Stimulated activated CD4-positive, alpha-beta T cell treated with anti-CD3 and anti-CD28 coated beads, Interleukin-15, amount 100 ng/mL, for 1 hour (primary cell): ENCODE data around the gene PROKR2.

ENCODE experiments used
- DNase-seq, 2 donors: peaks; one replicate each; pipeline ENCODE4 v3.0.0-alpha.2; 2020; ENCODE audit warnings: low read depth in 1 of 2, low spot score in 1 of 2

Gene PROKR2

GRCh38 chr20:5316188-5317158, at the start of gene PROKR2:
Gene PROKR2, minus strand, starts transcription at chr20:5316954. Its CDS starts 2,585 bp downstream, at chr20:5314369.
- no peak for DNase-seq

- DNase-seq, result no peak
Measured at GRCh38 chr20:5364997-5365597, 48.3 kb upstream of the PROKR2 start.

- DNase-seq, result no peak
Measured at GRCh38 chr20:5364136-5364821, 47.5 kb upstream of the PROKR2 start.

DNA sequence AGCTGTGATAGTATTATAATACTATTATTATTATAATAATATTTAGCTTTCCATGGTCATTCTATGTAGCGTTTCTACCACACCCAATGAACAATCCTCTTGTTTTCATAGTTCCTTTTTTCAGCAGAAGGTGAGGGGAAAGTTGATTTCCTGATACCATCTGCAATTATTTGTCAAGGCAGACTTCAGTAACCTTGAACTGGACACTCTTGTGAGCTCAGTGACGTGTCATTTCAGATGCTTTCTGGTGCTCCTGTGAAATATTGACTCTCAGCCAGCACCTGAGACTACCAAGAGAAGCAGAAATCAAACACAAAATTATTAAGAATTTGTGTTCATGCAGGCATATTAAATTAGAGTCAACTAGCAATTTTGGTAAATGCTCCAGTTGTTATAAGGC, 46.0 kb upstream of the PROKR2 start:
- no peak for DNase-seq

- DNase-seq, result no peak
Measured at GRCh38 chr20:5361176-5361575, 44.4 kb upstream of the PROKR2 start.

GRCh38 chr20:5357946-5358345, 41.2 kb upstream of the PROKR2 start:
- DNase-seq, result no peak

DNA sequence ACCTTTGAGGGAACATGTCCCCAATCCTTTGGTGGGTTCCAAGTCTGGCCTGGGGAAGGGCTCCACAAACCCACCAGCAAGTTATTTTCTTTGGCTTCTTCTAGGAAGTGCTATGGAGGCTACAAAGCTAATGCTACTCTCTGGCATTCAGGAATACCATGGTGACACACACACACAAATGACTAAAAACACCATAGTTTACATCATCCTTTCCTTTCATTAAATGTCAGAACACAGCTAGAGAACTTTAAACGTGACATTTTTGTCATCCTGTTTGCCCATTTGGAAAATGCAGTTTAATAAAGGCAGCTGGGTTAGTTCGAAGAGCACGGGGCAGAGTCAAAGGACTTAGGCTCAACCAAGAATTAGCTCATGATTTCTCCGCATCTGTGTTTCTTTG, 40.2 kb upstream of the PROKR2 start:
- DNase-seq, result no peak

DNA sequence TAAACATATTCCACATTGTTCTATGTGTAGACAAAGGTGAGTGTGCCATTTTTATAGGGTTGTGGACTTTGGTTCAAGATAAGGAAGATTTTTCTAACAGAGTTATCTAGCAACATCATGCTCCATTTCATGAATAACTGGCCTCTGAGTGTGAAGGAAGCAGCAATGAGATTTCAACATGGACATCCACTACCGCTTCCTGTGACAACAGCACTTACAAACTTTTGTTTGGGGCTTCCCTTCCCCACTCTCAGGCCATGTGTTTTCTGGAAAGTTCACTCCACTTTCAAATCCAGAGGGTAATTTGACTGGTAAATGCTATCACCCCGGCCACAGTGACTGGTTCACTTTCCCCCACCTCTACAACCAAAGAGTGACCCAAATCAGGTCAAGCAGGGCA, 38.1 kb upstream of the PROKR2 start:
- DNase-seq, result no peak

DNA sequence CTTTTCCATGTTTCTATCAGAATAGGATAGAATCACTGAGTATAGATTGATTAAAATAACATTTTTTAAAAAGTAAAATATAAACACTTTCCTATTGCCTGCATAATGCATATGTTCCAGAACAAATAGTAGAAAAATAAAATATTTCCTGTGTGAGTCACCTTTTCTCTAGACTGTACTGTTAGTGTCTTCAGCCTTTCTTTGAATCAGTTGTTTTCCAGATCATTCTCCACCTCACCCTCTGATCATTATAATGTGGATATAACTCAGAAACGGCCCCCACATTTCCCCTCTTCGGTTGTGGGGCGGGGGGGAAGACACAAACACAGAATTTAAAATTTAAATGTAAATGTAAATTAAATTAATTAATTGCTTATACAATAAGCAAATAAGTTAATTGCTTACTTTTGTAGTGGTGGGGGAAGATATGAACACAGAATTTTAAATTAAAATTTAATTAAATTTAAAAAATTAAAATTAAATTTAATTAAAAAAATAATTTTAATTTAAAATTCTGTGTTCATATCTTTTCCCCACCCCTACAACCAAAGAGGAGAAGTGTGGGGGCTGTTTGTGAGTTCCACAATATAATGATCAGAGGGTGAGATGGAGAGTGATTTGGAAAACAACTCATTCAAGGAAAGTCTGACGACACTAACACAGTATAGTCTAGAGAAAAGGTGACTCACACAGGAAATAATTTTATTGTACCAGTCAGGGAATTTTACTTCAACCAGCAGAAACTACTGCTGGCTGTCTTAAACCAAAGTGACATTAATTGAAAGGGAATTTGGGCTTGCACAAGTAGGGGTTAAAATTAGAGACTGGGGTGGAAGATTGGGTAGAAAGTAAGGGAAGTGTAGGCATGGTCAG, 37.1 kb upstream of the PROKR2 start:
- no peak for DNase-seq

DNA sequence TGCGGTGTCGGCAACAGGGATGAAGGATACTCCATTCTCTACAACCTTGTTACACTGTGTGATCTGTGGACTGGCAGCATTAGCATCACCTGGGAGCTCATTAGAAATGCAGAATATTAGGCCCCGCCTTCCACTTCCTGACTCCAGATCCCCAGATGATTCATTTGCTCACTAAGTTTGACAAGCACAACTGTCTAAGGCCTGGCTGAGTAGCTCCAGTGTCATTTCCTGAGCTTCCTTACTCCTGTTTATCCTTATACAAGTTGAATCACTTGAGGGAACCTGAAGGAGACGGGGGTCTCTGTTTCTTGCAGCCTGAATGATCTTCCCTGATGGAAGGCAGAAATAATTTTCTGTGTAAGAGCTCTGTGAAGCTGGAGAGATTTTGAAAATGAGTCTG, 32.7 kb upstream of the PROKR2 start:
- DNase-seq, result no peak

DNA sequence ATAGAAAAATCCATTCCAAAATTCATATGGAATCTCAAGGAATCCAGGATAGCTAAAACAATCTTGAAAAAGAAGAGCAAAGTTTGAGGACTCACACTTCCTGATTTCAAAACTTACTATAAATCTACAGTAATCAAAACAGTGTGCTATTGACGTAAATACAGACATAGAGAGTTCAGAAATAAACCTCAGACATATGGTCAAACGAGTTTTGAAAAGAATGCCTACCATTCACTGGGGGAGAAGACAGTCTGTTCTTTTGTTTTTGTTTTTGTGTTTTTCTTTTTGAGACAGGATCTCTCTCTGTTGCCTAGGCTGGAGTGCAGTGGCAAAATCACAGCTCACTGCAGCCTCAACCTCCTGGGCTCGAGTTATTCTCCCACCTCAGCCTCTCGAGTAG, 25.3 kb upstream of the PROKR2 start:
- no peak for DNase-seq

- DNase-seq, result no peak
Measured at GRCh38 chr20:5331340-5331739, 14.6 kb upstream of the PROKR2 start.

- no peak for DNase-seq
Measured at GRCh38 chr20:5328268-5328667, 11.5 kb upstream of the PROKR2 start.

DNA sequence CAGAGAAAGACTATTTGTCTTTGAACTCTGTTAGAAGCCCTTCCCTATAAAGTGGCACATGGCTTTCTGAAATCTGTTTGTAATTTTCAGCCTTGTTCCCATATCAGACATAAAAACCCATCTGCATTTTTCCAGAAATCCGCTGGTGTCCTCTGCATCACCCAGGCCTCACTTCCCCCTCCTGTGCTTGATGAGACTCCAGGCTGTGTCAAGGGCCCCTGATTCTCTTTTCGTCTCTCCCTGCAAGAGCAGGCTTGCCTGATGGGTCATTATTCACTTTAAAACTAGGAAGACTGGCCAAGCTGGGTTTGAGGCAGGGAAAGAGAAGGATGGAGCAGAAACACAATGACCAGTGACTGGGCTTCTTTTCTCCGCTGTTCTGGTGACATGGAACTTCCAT, 10.6 kb upstream of the PROKR2 start:
- no peak for DNase-seq

GRCh38 chr20:5315807-5316187, 957 bp downstream of the PROKR2 start:
- no peak for DNase-seq

DNA sequence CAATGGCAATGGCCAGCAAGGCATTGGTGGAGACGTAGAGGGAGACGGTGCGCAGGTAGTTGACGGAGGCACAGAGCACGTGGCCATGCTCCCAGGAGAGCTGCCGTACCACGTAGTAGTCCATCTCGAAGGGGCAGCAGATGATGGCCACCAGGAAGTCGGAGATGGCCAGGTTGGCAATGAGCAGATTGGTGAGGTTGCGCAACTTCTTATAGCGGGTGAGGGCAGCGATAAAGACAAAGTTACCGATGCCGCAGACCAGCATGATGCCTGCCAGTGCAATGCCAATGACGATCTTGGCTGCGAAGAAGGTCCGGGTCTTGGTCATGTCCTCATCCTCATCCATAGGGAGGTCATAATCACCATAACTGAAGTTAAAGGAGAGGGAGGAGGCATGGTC, 2.8 kb downstream of the PROKR2 start:
- DNase-seq, result no peak

DNA sequence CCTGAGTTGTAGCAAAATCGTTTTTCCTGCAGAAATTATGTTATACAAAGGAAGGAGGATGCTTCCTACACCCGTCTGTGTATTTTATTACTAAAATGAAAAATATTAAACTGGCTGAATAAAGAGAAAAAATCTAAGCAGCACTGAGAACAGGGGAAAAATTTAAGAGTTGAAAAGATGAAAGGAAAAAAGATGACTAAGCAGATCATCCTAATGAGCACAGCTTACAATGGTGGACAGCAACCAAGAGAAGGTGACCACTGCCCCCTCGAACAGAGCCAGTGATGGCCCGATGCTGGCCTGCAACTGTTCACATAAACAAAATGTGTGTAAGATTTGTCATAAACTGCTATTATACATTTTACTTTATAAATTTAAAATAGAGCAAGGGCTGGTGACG, 4.2 kb downstream of the PROKR2 start:
- no peak for DNase-seq

DNA sequence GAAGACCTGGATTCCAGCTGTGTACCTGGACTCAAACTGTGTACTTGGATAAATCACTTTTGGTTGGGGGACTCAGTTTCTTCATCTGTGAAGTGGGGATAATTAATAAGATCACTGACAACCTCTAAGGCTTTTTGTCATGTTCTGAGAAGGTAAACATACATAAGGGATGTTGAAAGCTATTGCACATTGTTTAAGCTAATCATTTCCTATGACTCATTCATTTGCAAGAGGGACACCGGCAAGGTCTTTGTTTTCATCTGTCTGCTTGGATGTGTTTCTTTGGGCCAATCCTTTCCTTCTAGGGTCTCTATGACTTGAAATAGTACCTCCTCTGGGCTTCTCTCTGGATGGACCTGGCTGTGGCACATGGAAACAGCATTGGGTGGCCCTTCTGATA, 6.8 kb downstream of the PROKR2 start:
- DNase-seq, result no peak

DNA sequence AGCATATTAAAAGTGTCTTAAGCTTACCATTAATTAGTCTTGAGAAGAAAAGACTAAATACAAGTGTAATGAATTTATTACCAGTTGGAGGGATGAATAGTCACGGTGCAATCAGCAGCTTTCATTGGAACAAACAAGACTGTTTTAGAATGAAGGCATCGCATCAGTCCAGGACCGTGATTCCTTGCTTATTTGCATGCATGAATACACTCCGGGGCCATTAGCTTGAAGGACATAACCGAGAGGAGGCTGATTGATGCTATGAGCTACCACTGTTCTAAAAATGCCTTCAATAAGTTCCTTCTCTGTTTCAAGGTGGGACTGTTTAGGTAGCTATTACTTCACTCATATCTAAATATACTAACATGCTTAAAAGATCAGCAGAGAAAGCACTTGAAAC, 17.9 kb downstream of the PROKR2 start:
- no peak for DNase-seq

DNA sequence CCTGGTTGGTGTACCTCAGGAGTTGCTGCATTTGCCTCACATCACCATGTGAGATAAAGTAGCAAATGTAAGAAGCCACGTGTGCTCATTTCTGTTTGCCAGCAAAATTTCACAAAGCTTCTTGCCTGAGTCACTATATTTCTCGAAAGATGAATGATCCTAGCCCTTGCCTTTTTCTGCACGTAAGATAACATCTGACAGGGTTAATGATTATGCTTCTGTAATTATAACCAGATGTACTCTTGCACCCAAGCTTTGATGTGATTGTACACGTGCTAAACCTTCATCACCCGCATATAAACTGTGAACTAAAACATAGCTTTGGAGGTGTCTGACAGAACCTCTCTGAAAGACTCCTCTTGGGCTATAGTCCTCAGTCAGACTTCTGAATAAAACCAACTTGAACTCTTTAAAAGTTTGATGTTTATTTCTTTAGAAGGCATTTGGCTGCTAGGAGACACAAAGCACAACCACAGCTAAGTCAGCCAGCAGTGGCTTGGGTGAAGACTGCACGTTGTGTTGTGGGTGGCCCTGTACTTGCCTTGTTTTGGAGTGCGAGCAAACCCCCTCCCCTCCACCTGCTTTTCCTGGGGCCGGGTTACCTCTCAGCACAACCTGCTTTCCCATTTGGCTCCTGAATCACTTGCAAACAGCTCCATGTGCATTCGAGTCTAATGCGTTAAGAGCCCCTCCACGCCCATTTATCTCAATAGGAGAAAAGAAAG, 19.3 kb downstream of the PROKR2 start:
- no peak for DNase-seq
